ENCODE measurements around the gene ENPP6. TPM values are rescaled to one million over a fixed set of nuclear protein-coding genes. Genes with fewer than 3 reads are reported as not detected.

ENPP6 gene
- polyA plus RNA-seq: 0.70 TPM in 1 of 2 replicates, not detected in the other

GRCh38 chr4:184217634-184218033, at the start of gene ENPP6:
Gene ENPP6, minus strand, starts transcription at chr4:184217873. Its CDS starts 54 bp downstream, at chr4:184217819.

